GM19035 (cell line): Measurements from ENCODE around the gene GIGYF2.

Experiments
- ATAC-seq: cut with Tn5 transposase; IDR thresholded peaks from one replicate; pipeline ENCODE4 v1.9.1; 2021; ENCODE audit not compliant: unreplicated experiment

The GIGYF2 gene

GRCh38 chr2:232757905-232758304, 60.8 kb downstream of the GIGYF2 start:
- no peak for ATAC-seq

DNA sequence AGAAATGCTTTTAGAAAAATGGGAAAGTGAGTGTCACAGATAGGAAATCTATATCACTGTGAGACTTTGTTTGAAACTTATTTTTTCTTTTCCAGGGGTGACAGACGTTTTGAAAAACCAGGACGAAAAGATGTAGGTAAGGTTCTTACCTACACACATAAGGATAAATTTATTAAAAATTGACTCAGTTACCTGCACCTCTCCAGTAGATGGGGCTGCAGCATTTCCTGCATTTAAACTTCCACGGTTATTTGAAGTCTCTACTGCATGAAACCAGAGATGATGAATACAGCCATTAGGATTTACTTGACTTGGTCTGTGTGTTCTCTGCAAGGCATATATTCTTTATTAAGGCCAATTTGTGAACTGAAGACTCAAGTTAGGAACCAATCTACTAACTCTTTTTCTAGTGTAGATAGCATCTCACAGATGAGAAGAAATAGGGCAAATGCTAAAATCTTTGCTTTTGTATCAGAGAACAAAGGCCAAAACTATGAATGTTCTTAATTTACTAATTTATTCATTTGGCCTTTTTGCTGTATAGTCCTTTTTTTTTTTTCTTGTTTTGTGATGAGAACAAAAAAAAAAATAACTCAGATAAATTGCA, 64.3 kb downstream of the GIGYF2 start:
- no peak for ATAC-seq

DNA sequence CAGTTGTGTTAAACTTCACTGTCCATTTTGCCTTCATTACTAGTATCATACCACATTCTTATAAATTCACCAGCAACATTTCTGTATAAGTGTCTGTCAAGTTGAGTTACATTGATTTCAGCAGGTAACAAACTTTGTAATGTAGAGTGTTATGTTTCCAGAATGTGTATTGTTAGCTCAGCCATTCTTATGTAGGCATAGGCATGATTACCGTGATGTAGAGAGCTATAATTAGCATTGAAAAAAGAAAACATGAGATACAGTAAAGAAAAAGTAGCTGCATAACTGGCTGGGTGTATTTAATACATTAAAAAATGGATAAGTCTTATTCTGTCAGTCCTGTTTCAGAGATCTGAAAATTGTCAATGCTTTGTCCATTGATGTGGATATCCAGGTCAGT, 70.7 kb downstream of the GIGYF2 start:
- no peak for ATAC-seq

DNA sequence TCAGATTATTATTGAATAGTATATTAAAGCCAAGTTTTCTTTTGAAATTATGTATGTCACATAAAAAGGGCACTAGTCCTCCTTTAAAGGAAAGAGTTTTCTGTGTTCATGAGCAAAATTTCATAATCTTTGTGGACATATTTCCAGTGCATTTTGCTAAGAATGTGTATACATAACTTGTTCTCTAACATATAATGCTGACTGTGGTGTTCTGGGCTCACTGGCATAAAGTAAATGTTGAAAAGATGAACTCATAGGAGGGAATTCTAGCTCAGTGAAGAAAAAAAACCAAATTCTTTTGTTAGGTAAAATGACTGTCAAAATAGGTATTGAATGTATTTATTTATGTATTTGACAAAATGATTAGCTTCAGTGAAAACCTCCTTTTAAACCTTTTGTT, 73.1 kb downstream of the GIGYF2 start:
- no peak for ATAC-seq

DNA sequence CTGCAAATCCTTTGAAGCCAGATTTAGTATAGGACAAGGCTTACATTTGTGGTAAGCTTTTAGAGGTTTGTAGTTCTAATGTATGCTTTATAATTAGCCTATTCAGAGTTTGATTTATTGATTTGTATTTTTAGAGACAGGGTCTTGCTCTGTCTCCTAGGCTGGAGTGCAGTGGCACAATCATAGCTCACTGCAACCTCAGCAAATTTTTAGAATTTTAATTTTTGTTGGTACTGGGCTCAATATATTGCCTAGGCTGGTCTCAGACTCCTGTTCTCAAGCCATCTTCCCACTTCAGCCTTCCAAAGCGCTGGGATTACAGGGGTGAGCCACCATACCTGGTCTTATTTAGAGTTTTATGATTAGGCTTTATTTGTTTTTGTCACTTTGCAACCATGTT, 74.7 kb downstream of the GIGYF2 start:
- ATAC-seq: no peak

DNA sequence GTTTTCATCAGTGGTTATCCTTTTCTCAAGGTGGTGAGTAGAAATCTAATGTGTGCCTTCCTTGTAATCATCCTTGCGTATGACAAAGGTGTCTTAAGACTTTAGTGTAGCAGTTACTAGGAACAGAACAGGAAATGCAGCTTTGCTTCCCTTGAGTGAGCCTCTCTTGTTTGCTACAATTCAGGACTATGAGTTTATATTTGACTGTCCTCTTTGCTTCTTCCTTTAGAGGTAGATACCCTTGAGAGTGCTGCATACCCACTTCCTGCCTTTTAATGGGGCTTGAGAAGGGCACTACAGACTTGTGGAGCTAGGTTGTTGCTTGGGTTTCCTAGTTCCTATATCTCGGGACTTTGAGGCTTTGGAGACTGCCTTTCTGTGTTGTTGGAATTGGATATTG, 75.4 kb downstream of the GIGYF2 start:
- ATAC-seq: no peak

DNA sequence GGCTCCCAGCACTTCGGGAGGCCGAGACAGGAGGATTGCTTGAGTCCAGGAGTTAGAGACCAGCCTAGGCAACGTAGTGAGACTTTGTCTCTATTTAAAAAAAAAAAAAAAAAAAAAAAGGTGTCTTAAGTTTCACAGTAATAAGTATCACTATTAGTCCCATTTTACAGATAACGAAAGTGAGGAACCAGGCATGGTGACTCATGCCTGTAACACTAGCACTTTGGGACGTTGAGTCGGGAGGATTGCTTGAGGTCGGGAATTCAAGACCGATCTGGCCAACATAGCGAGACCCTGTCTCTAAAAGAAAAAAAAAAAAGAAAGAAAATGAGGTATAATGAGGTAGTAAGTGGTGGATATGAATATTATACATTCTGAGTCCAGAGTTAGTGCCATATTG, 76.7 kb downstream of the GIGYF2 start:
- no peak for ATAC-seq

- no peak for ATAC-seq
These were observed 79.3 kb downstream of the GIGYF2 start, which contains the start of gene KCNJ13 for GRCh38 chr2:232776435-232776834. Gene KCNJ13 (minus strand): TSS chr2:232776565. CDS start chr2:232771362, 5,203 bp downstream.

DNA sequence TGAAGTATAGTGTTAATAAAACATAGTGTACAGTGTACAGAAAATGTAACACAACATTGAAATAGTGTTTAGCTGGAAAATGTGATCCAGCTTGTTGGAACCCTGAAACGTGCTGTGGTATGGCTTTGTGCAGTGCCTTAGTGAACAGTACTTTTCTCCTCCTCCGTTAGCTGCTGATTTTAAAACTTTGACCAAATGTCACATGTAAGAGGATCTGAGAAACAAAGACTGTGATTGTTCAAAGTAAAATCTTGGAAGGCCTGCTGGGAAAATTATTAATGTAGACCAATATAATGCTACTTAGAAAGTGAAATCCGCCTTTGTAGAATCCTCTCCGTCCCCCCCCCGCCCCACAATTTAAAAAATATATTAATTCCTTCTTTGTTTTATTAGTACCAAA, 80.1 kb downstream of the GIGYF2 start:
- no peak for ATAC-seq

GRCh38 chr2:232779465-232779864, 82.3 kb downstream of the GIGYF2 start:
- no peak for ATAC-seq

DNA sequence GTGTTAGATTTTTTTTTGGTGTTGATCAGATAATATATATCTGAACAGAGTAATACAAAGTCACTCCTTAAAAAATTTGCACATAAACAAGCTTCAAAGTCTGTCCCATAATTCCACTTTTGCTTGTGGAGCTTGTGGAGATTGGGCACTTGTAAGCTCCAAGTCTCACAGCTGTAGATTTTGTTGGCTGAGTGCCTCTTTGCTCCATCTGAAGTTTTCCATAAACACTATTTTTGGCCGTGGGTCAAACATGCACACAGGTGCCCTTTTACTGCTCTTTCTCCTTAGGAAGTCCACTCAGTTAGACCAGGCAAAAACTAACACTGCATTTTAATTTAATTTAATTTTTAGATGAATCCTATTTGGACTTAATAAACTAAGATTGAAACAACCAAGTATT, 82.8 kb downstream of the GIGYF2 start:
- ATAC-seq: no peak

DNA sequence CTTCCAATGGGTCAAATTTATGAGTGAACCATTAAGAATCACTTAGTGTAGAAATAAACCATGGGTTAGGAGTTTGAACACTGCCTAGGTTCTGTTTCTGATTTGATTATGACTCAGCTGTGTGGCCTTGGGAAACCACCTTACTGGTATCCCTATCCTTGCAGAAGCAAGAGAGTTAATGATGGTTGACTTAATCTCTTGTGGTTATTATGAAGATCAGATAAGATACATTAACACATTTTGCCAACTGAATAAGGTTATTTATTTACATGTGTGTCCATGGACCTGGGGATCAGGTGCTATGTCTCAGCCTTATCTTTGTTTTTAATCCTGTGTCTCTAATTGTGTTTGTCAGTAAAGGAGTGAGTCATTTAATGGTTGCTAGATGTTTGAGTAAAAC, 84.6 kb downstream of the GIGYF2 start:
- peak; percentile 86 for ATAC-seq

DNA sequence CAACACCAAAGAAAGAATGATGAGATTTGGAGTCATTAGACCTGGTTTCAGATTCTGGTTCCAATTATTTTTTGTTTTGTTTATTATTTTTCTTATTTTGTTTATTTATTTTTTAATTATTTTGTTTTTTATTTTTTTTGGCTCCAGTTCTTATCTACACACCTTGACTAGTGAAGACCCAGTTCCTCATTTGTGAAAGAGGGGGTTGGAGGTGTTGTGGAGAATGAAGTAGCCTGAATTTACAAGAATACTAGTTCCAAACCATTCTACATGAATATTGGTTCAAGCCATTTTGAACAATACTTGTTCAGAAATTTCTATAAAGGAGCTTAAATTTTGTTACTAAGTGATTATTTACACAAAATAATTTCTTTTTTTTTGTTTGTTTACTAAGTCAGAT, 86.1 kb downstream of the GIGYF2 start:
- ATAC-seq: no peak

- no peak for ATAC-seq
These were observed 90.7 kb downstream of the GIGYF2 start for GRCh38 chr2:232787806-232788205.

GRCh38 chr2:232789082-232789481, 92.0 kb downstream of the GIGYF2 start:
- no peak for ATAC-seq

DNA sequence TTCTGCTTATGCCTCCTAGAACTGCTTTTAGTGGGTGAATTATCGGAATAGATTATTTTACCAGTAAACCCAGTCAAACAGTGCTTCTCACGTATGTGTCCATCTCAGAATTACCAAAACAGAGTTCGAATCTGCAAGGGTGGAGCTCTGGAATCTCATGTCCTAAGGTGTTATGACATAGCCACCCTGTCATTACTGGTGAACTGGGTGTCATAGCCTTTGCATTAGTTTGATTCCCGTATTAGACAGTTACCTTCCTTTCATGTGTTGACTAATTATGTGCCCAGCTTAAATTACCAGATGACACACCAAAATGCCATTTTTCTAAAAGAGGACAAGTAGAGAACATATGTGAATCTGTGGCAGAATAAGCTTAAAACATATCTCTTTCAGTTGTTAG, 94.4 kb downstream of the GIGYF2 start:
- no peak for ATAC-seq

DNA sequence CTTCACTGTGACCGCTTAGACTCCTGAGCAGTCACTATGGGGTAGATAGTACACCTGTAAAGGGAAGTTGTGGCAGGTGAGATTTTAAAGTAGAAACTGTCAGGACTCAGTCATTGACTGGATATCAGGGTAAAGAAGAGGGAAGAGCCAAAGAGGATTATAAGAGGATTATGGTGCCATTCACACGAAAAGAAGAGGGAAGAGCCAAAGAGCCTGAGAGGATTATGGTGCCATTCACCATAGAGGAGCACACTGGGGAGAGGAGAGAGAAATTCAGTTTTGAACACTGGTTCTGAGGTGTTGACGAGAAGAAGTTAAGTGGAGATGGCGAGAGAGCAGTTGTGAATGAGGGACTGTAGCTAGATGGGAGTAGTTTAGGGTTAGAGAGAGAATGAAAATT, 96.1 kb downstream of the GIGYF2 start:
- no peak for ATAC-seq

DNA sequence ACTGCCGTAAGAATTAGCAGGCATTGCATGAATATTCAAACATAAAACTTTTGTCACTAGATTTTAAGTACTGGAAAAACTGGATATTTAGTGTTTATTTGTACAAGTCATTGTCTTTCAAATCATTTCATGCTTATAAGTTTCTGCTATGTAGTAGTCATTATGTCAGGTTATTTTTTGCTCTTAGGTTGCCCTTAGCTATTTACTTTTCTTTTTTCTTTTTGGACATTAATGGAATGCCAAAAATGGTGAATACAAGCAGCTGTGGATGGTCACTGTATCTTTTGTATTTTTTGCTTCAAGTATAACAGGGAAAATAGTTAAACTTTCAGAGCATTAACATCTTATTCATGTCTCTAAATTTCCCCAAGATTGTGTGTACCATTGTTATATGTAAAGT, 97.8 kb downstream of the GIGYF2 start:
- no peak for ATAC-seq

DNA sequence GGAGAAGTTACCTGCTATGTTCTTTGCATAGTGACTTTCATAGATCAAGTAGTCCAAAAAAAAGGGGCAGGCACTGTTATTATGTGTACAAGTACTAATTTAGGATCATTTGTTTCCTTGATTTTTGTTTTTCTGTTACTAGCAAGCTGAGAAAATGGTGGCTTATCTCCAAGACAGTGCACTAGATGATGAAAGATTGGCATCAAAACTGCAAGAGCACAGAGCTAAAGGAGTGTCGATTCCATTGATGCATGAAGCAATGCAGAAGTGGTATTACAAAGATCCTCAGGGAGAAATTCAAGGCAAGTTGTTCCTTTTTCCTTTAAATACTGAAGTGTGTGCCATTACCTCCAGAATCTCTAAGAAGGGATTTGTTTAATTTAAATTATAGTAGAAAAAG, 98.8 kb downstream of the GIGYF2 start:
- ATAC-seq: no peak

DNA sequence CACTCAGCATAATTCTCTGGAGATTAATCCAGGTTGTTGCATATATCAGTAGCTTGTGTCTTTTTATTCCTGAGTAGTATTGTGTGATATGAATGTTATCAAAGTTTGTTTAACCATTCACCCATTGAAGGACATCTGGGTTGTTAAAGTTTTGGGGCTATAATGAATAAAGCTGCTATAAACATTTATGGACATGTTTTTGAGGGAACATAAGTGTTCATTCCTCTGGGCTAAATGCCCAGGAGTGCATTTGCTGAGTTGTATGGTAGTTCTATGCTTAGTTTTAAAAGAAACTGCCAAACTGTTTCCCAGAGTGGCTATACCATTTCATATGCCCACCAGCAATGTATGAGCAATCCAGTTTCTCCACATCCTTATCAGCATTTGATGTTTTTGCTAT, 101.1 kb downstream of the GIGYF2 start:
- no peak for ATAC-seq

GRCh38 chr2:232800166-232800565, 103.0 kb downstream of the GIGYF2 start:
- no peak for ATAC-seq

GRCh38 chr2:232802091-232802490, 105.0 kb downstream of the GIGYF2 start:
- ATAC-seq: no peak

- no peak for ATAC-seq
These were observed 112.4 kb downstream of the GIGYF2 start for GRCh38 chr2:232809349-232810124.
